ENCODE measurements around the gene CHTOP. TPM values are rescaled to one million over a fixed set of nuclear protein-coding genes. Genes with fewer than 3 reads are reported as not detected.

The CHTOP gene
- total RNA-seq, 2 experiments from 2014 or later = 70.9 to 107 TPM

GRCh38 chr1:153630384-153630783 is 3.5 kb upstream of the CHTOP start:
- BruUV-seq (replicated peaks) = no TSS peak
- no peak for DNase-seq (ENCODE audit: low spot score)
- POLR2A ChIA-PET = no interaction called here
- Histone ChIP-seq H3K79me2 (ENCODE audit: insufficient read depth, low read depth, low read length) (peaks cover 11% of the 10 kb centered on the region), H3K27ac (ENCODE audit: low read depth, low read length, poor library complexity, severe bottlenecking) (no peak overlapping the region), H3K9me3 (ENCODE audit: low read length) (no peaks in the 10 kb centered on the region), H4K20me1 (ENCODE audit: insufficient read depth, low read length) (no peaks in the 10 kb centered on the region), H3K36me3 (ENCODE audit: insufficient read depth, low read length) (no peaks in the 10 kb centered on the region), H2AFZ (ENCODE audit: low read length) (no peak overlapping the region), H3K4me2 (ENCODE audit: low read length) (no peak overlapping the region), H3K4me3 (ENCODE audit: low read depth, low read length, poor library complexity, severe bottlenecking) (no peak overlapping the region), H3K9me2 (ENCODE audit: insufficient read depth, low read length) (no peaks in the 10 kb centered on the region), H3K4me1 (ENCODE audit: insufficient read depth, low read length, poor library complexity, severe bottlenecking) (peaks cover 17% of the 10 kb centered on the region)
- intact Hi-C loops (cut with micrococcal nuclease; ENCODE audit: unreplicated experiment) = no loop called here
- CTCF ChIA-PET (ENCODE audit: unreplicated experiment) = no interaction called here
- no peak for TF ChIP-seq CTCF (conservative IDR thresholded peaks at IDR 0.05; ENCODE audit: low read length)
- TF ChIP-seq EZH2phosphoT487 (IDR thresholded peaks at IDR 0.05; ENCODE audit: borderline replicate concordance, low read depth, low read length) = no peak

- no peak for TF ChIP-seq CTCF (conservative IDR thresholded peaks at IDR 0.05; ENCODE audit: low read length)
- no peak for TF ChIP-seq EZH2phosphoT487 (IDR thresholded peaks at IDR 0.05; ENCODE audit: borderline replicate concordance, low read depth, low read length)
- DNase-seq (ENCODE audit: low spot score) = no peak
- BruUV-seq (replicated peaks) = no TSS peak
- Histone ChIP-seq H3K36me3 (ENCODE audit: insufficient read depth, low read length) (peaks cover 7% of the 10 kb centered on the region), H3K4me1 (ENCODE audit: insufficient read depth, low read length, poor library complexity, severe bottlenecking) (peaks cover 26% of the 10 kb centered on the region), H3K9me3 (ENCODE audit: low read length) (no peaks in the 10 kb centered on the region), H3K4me3 (ENCODE audit: low read depth, low read length, poor library complexity, severe bottlenecking) (no peak overlapping the region), H3K27ac (ENCODE audit: low read depth, low read length, poor library complexity, severe bottlenecking) (no peak overlapping the region), H4K20me1 (ENCODE audit: insufficient read depth, low read length) (no peaks in the 10 kb centered on the region), H3K79me2 (ENCODE audit: insufficient read depth, low read depth, low read length) (peaks cover 21% of the 10 kb centered on the region), H3K9me2 (ENCODE audit: insufficient read depth, low read length) (no peaks in the 10 kb centered on the region), H2AFZ (ENCODE audit: low read length) (no peak overlapping the region), H3K4me2 (ENCODE audit: low read length) (no peak overlapping the region)
- ChIA-PET POLR2A (interaction anchor here (1.0 kb wide), 2 partner anchors 17 to 19 kb away, joined by 3 to 4 read pairs; partner anchors contain the start of gene S100A16), CTCF (ENCODE audit: unreplicated experiment) (no interaction called here)
- intact Hi-C loops (cut with micrococcal nuclease; ENCODE audit: unreplicated experiment) = no loop called here
Measured at GRCh38 chr1:153631047-153632022, 2.5 kb upstream of the CHTOP start.

All from OCI-LY7 (cell line).